Motor neuron (in vitro differentiated cells): Measurements from ENCODE around the gene NCKAP5. TPM values are rescaled to one million over a fixed set of nuclear protein-coding genes. Genes with fewer than 3 reads are reported as not detected.

Source experiments
- ATAC-seq, 8 experiments: fragments of 200-7000 bp; cut with Tn5 transposase; replicated peaks in 6 of 8; 2 replicates each; pipeline ENCODE4 v1.8.0; 2021; ENCODE audit warnings: mild to moderate bottlenecking in 8 of 8, moderate library complexity in 8 of 8
- H3K27ac ChIP-seq, 2 donors: fragments of 250-450 bp; sonication (Bioruptor Pico); 2 replicates each; pipeline ENCODE4 v1.9.0; 2021; ENCODE audit warnings: antibody characterized with exemption in 2 of 2, mild to moderate bottlenecking in 2 of 2, moderate library complexity in 1 of 2
- H3K4me1 ChIP-seq, 2 donors: fragments of 250-450 bp; sonication (Bioruptor Pico); replicated peaks in 1 of 2; 2 replicates each; pipeline ENCODE4 v1.6.1; 2021; ENCODE audit warnings: antibody characterized with exemption in 2 of 2, mild to moderate bottlenecking in 2 of 2, moderate library complexity in 1 of 2
- H3K4me3 ChIP-seq, 5 donors: fragments of 250-450 bp; sonication (Bioruptor Pico); 2 replicates each; pipeline ENCODE4 v1.9.0; 2021; ENCODE audit warnings: antibody characterized with exemption in 5 of 5, mild to moderate bottlenecking in 5 of 5, moderate library complexity in 4 of 5
- WGBS, 10 experiments: fragments of 450-650 bp; shearing (Covaris generic); methylation state at CpG; one replicate each; pipeline ENCODE4 v1.0.0; 2022; 5-methylcytosine and 5-hydroxymethylcytosine counted together
- in situ Hi-C, 9 experiments: fragments of 400-800 bp; cut with MboI; loops; one replicate each; pipeline ENCODE4 v1.15.0; 2021; ENCODE audit warnings: low sequenced_read_pairs in 9 of 9, low pct_unique_long_range_greater_than_20kb in 2 of 9; ENCODE audit not compliant: unreplicated experiment in 9 of 9
- total RNA-seq, 8 experiments: library from RNA; unstranded; fragments of 300-600 nt; gene quantifications; 2 replicates each; pipeline versions ENCODE4 v1.2.3 to v1.2.4, GENCODE V29; 2022

NCKAP5 gene
- total RNA-seq, 8 experiments from 2014 or later, result 0.66 to 16.2 (median 5.9) TPM

- in situ Hi-C loops, result loop anchor here in 1 of 9 experiments (25.0 kb wide), 1 partner anchor 367 kb away; the partner anchor contains the start of gene NCKAP5
- ATAC-seq, result no peak
- WGBS, 10 experiments, result 57 to 100% (median 92%) methylated on average over 1 to 5 of the region's 5 CpGs
- Histone ChIP-seq H3K27ac (no peak overlapping the region), H3K4me3 (no peak overlapping the region), H3K4me1 (no peaks in the 10 kb centered on the region)
Observed at GRCh38 chr2:133194777-133195335, 373.4 kb downstream of the NCKAP5 start.

GRCh38 chr2:133194362-133194655 lies 374.0 kb downstream of the NCKAP5 start:
- ATAC-seq, result no peak
- no peak overlapping the region for H3K4me3 ChIP-seq
- 19 to 96% (median 81%) methylated on average over 2 to 4 of the region's 4 CpGs for WGBS, 10 experiments
- H3K27ac ChIP-seq, result no peak overlapping the region
- in situ Hi-C loops, result loop anchor here in 1 of 9 experiments (25.0 kb wide), 1 partner anchor 368 kb away; the partner anchor contains the start of gene NCKAP5
- no peaks in the 10 kb centered on the region for H3K4me1 ChIP-seq

- no peaks in the 10 kb centered on the region for H3K4me1 ChIP-seq
- H3K27ac ChIP-seq, result no peak overlapping the region
- ATAC-seq, result peak in 7 of 8 experiments; percentile 34 to 94 (median 45)
- WGBS, 10 experiments, result 0 to 100% (median 85%) methylated on average over 2 to 6 of the region's 7 CpGs
- no peak overlapping the region for H3K4me3 ChIP-seq
- in situ Hi-C loops, result loop anchor here in 1 of 9 experiments (25.0 kb wide), 1 partner anchor 369 kb away; the partner anchor contains the start of gene NCKAP5
Observed at GRCh38 chr2:133193544-133194361, 374.5 kb downstream of the NCKAP5 start.

GRCh38 chr2:133192028-133192427 lies 376.2 kb downstream of the NCKAP5 start:
- ATAC-seq, result no peak
- Histone ChIP-seq H3K4me3 (no peak overlapping the region), H3K4me1 (no peaks in the 10 kb centered on the region), H3K27ac (no peak overlapping the region)
- WGBS, 10 experiments, result 88 to 100% (median 95%) methylated on average over 1 to 3 of the region's 3 CpGs
- in situ Hi-C loops, result loop anchor here in 1 of 9 experiments (25.0 kb wide), 1 partner anchor 370 kb away; the partner anchor contains the start of gene NCKAP5

DNA sequence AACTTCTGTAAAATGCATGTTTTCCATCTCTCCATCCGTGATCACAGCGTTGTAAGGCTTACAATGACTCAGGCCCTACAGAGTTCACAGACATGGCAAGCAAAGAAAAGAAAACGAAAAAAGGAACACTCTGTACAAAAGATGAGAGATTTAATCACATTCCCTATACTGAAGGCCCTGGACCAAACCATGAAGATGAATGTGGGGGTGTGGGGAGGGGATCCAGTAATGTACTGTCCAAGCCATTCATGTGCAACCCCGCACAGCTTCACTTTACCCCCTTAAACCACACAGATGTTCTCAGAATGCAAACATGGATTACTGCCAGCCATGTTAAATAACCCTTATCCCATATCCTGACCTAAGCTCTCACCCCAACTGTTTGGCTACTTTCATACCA lies 391.1 kb downstream of the NCKAP5 start:
- WGBS, 10 experiments, result 60 to 96% (median 83%) methylated on average over 1 to 4 of the region's 4 CpGs; no CpG with 5 or more reads in 4 of the 10 experiments
- peaks cover 0 to 5% of the 10 kb centered on the region in 2 donors for H3K4me1 ChIP-seq
- ATAC-seq, result no peak
- in situ Hi-C loops, result loop anchor here in 1 of 9 experiments (25.0 kb wide), 1 partner anchor 385 kb away; the partner anchor contains the start of gene NCKAP5
- no peak overlapping the region for H3K4me3 ChIP-seq
- H3K27ac ChIP-seq, result no peak overlapping the region

DNA sequence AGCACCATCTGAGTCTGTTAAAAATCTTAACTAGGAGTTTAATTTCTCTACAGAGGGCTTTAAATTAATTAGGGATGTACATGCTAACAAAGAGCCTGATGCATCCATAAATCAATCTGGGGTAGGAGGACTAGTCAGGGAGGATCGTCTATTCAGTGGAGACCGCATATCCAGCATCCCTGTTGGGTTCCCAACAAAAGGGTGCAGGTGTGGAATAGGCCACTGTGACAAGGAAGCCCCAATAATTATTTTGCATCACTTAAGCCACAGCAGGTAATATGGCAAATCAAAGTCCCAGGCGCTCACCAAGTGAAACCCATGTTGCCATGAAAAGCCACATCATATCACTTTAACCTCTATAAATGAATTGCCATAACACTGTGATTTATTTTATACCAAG lies 392.3 kb downstream of the NCKAP5 start:
- peaks cover 0 to 8% of the 10 kb centered on the region in 2 donors for H3K4me1 ChIP-seq
- ATAC-seq, result no peak
- 25 to 100% (median 83%) methylated on average over 1 to 3 of the region's 3 CpGs; no CpG with 5 or more reads in 1 of the 10 experiments for WGBS, 10 experiments
- in situ Hi-C loops, result loop anchor here in 1 of 9 experiments (25.0 kb wide), 1 partner anchor 386 kb away; the partner anchor contains the start of gene NCKAP5
- no peak overlapping the region for H3K27ac ChIP-seq
- H3K4me3 ChIP-seq, result no peak overlapping the region

GRCh38 chr2:133173224-133173623 lies 395.0 kb downstream of the NCKAP5 start:
- in situ Hi-C loops, result loop anchor here in 4 of 9 experiments (25.0 kb wide), 3 partner anchors 511 to 636 kb away; partner anchors contain the start of gene LYPD1 (in 2 of the 4)

DNA sequence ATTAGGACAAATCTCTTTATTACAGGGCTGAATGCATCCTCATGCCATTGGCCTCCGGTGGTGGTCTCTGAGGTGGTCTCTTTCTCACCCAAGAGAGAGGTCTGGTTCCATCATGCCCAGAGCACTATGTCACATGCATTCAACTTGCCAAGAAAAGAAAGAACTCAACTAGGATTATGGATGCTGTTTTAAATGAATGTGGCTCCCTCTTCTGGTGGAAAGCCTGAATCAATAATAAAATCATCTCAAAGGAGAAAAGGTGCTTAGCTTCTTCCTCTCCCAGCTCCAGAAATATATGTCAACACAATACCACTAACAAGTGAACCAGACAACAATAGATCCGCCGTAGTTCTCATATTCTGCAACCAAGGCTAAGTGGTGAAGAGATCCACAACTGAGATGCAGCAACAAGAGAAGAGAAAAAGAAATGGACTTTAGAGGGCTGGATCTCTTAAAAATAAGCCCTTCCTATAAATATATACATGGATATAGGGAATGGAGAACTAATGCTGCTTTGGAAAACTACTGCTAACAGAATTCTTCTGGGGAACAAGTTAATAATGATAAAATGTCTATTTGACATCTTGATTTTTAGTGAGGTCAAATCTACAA lies 396.8 kb downstream of the NCKAP5 start:
- WGBS, 10 experiments, result 0 to 44% (median 0%) methylated on average over 1 to 3 of the region's 3 CpGs; no CpG with 5 or more reads in 1 of the 10 experiments
- no peak overlapping the region for H3K27ac ChIP-seq
- H3K4me3 ChIP-seq, result no peak overlapping the region
- peaks cover 5 to 29% of the 10 kb centered on the region in 2 donors for H3K4me1 ChIP-seq
- peak; percentile 49 to 73 (median 58) for ATAC-seq
- in situ Hi-C loops, result loop anchor here in 4 of 9 experiments (25.0 kb wide), 3 partner anchors 509 to 634 kb away; partner anchors contain the start of gene LYPD1 (in 2 of the 4)

More at GRCh38 chr2:133173224-133173623, 395.0 kb downstream of the NCKAP5 start:
- Histone ChIP-seq H3K4me3 (no peak overlapping the region), H3K4me1 (peaks cover 5 to 28% of the 10 kb centered on the region in 2 donors), H3K27ac (no peak overlapping the region)
- no peak for ATAC-seq

DNA sequence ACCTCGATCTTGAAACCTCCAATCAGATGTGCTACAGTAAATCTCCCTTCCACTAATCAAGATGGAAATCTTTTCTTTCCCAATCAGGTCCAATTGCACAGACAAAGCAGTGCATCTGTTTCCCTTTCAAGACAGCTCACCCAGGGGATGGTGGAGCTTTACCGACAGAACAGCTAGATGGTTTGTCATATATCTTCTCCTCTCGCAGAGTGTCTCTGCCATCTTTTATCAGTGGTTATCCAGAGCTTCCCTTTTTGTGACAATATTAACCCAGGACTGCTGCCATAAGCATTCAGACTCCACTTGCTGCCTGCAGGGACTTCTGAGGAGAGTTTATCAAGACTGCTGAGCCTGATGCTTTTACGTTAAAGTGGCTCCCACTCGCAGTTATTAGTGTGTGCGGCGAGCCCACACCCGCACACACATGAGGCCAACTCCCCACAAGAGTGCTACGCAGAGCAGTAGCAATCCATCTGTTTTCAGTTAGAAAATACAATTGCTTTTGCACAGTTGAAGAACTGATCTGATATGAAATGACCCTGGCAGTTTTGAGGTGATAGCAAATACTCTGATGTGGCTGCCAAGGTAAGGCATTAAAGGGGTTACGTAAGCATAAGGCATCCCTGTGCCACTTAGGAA lies 398.9 kb downstream of the NCKAP5 start:
- Histone ChIP-seq H3K4me1 (peaks cover 5 to 24% of the 10 kb centered on the region in 2 donors), H3K27ac (peak overlapping the region; percentile 8 to 37), H3K4me3 (no peak overlapping the region)
- 40 to 87% (median 70%) methylated on average over 1 to 8 of the region's 10 CpGs; no CpG with 5 or more reads in 2 of the 10 experiments for WGBS, 10 experiments
- in situ Hi-C loops, result loop anchor here in 5 of 9 experiments (10.0 to 25.0 kb wide), 4 partner anchors 507 to 632 kb away; partner anchors contain the start of gene LYPD1 (in 2 of the 5)
- peak in 5 of 8 experiments; percentile 50 to 65 (median 63) for ATAC-seq

- Histone ChIP-seq H3K4me3 (no peak overlapping the region), H3K27ac (no peak overlapping the region), H3K4me1 (peaks cover 5 to 26% of the 10 kb centered on the region in 2 donors)
- in situ Hi-C loops, result loop anchor here in 5 of 9 experiments (10.0 to 25.0 kb wide), 4 partner anchors 506 to 631 kb away; partner anchors contain the start of gene LYPD1 (in 2 of the 5)
- ATAC-seq, result no peak
- WGBS, 10 experiments, result 51 to 100% (median 97%) methylated on average over 1 to 3 of the region's 3 CpGs; no CpG with 5 or more reads in 1 of the 10 experiments
Observed at GRCh38 chr2:133167990-133168389, 400.3 kb downstream of the NCKAP5 start.

GRCh38 chr2:133167223-133167622 lies 401.0 kb downstream of the NCKAP5 start:
- in situ Hi-C loops, result loop anchor here in 5 of 9 experiments (10.0 to 25.0 kb wide), 4 partner anchors 505 to 630 kb away; partner anchors contain the start of gene LYPD1 (in 2 of the 5)
- H3K27ac ChIP-seq, result no peak overlapping the region
- H3K4me1 ChIP-seq, result peaks cover 5 to 26% of the 10 kb centered on the region in 2 donors
- no peak overlapping the region for H3K4me3 ChIP-seq
- 60 to 94% (median 92%) methylated on average over 1 to 3 of the region's 3 CpGs; no CpG with 5 or more reads in 1 of the 10 experiments for WGBS, 10 experiments
- ATAC-seq, result peak in 3 of 8 experiments; percentile 31 to 52 (median 49)

GRCh38 chr2:133166031-133166430 lies 402.2 kb downstream of the NCKAP5 start:
- Histone ChIP-seq H3K4me1 (peaks cover 5 to 23% of the 10 kb centered on the region in 2 donors), H3K4me3 (no peak overlapping the region), H3K27ac (no peak overlapping the region)
- WGBS, 10 experiments, result 40 to 100% (median 78%) methylated on average over 1 to 2 of the region's 2 CpGs; no CpG with 5 or more reads in 1 of the 10 experiments
- in situ Hi-C loops, result loop anchor here in 5 of 9 experiments (10.0 to 25.0 kb wide), 4 partner anchors 504 to 629 kb away; partner anchors contain the start of gene LYPD1 (in 2 of the 5)
- ATAC-seq, result no peak
